HL-60 (cell line): ENCODE results near the gene JARID2.

Source experiments
- DNase-seq, 2 experiments: peaks; one replicate each; pipeline ENCODE4 v3.0.0-alpha.2; 2010 to 2020; ENCODE audit warnings: low read depth in 1 of 2, low spot score in 1 of 2
- H3K27ac ChIP-seq: fragments of 250-450 bp; sonication (Bioruptor Pico); replicated peaks from 2 replicates; pipeline ENCODE4 v1.5.1; 2020; ENCODE audit warnings: mild to moderate bottlenecking, moderate library complexity
- H3K27me3 ChIP-seq: fragments of 250-450 bp; sonication (Bioruptor Pico); 2 replicates; pipeline ENCODE4 v1.5.1; 2021; ENCODE audit warnings: mild to moderate bottlenecking, moderate library complexity; ENCODE audit not compliant: insufficient read depth, poor library complexity, severe bottlenecking
- H3K4me3 ChIP-seq: replicated peaks from 2 replicates; pipeline ENCODE4 v1.5.1; 2011; ENCODE audit warnings: mild to moderate bottlenecking, control low read depth, low read length; ENCODE audit not compliant: insufficient read depth
- CTCF ChIP-seq: IDR thresholded peaks from one replicate; pipeline ENCODE4 v1.5.1; 2011; ENCODE audit warnings: low read length, control low read depth, inconsistent platforms; ENCODE audit not compliant: insufficient read depth
- GABPA ChIP-seq: IDR thresholded peaks from 2 replicates; pipeline ENCODE4 v1.6.1; 2012; ENCODE audit warnings: low read depth
- POLR2AphosphoS5 ChIP-seq: IDR thresholded peaks from 2 replicates; pipeline ENCODE4 v1.6.1; 2012; ENCODE audit warnings: low read depth
- SPI1 ChIP-seq: IDR thresholded peaks from 2 replicates; pipeline ENCODE4 v1.6.1; 2012; ENCODE audit warnings: low read depth, mild to moderate bottlenecking, borderline replicate concordance
- TF ChIP-seq, protein P1 (sequence below): IDR thresholded peaks from 2 replicates; pipeline ENCODE4 v1.6.1; 2012; ENCODE audit warnings: low read depth; ENCODE audit not compliant: insufficient replicate concordance

Gene JARID2

GRCh38 chr6:15343490-15344191 lies 97.8 kb downstream of the JARID2 start:
- Histone ChIP-seq H3K27me3 (no peaks in the 10 kb centered on the region), H3K27ac (no peak overlapping the region), H3K4me3 (no peak overlapping the region)
- TF ChIP-seq CTCF = no peak
- TF ChIP-seq SPI1 = no peak
- TF ChIP-seq POLR2AphosphoS5 = no peak
- no peak for TF ChIP-seq GABPA
- TF ChIP-seq, protein P1, sequence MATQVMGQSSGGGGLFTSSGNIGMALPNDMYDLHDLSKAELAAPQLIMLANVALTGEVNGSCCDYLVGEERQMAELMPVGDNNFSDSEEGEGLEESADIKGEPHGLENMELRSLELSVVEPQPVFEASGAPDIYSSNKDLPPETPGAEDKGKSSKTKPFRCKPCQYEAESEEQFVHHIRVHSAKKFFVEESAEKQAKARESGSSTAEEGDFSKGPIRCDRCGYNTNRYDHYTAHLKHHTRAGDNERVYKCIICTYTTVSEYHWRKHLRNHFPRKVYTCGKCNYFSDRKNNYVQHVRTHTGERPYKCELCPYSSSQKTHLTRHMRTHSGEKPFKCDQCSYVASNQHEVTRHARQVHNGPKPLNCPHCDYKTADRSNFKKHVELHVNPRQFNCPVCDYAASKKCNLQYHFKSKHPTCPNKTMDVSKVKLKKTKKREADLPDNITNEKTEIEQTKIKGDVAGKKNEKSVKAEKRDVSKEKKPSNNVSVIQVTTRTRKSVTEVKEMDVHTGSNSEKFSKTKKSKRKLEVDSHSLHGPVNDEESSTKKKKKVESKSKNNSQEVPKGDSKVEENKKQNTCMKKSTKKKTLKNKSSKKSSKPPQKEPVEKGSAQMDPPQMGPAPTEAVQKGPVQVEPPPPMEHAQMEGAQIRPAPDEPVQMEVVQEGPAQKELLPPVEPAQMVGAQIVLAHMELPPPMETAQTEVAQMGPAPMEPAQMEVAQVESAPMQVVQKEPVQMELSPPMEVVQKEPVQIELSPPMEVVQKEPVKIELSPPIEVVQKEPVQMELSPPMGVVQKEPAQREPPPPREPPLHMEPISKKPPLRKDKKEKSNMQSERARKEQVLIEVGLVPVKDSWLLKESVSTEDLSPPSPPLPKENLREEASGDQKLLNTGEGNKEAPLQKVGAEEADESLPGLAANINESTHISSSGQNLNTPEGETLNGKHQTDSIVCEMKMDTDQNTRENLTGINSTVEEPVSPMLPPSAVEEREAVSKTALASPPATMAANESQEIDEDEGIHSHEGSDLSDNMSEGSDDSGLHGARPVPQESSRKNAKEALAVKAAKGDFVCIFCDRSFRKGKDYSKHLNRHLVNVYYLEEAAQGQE = no peak
- no peak for DNase-seq

- no peaks in the 10 kb centered on the region for H3K27me3 ChIP-seq
- H3K4me3 ChIP-seq = no peak overlapping the region
- DNase-seq = no peak
- H3K27ac ChIP-seq = no peak overlapping the region
- TF ChIP-seq GABPA (no peak), SPI1 (no peak), CTCF (no peak), POLR2AphosphoS5 (no peak)
- TF ChIP-seq, protein P1 = no peak
These were observed 98.3 kb downstream of the JARID2 start for GRCh38 chr6:15344192-15344519.

GRCh38 chr6:15344831-15345230 lies 99.0 kb downstream of the JARID2 start:
- TF ChIP-seq SPI1 (no peak), GABPA (no peak), CTCF (no peak), POLR2AphosphoS5 (no peak)
- TF ChIP-seq, protein P1 = no peak
- Histone ChIP-seq H3K27me3 (no peaks in the 10 kb centered on the region), H3K4me3 (no peak overlapping the region), H3K27ac (no peak overlapping the region)
- no peak for DNase-seq
